B cell (primary cell): ENCODE measurements around the gene LENG1.

ENCODE experiments used
- CTCF ChIP-seq: fragments of 200-600 bp; IDR thresholded peaks from one replicate; pipeline ENCODE4 v1.8.0; 2022; ENCODE audit warnings: antibody characterized with exemption, mild to moderate bottlenecking
- EZH2 ChIP-seq: IDR thresholded peaks from 2 replicates; pipeline ENCODE4 v1.6.1; 2012; ENCODE audit warnings: borderline replicate concordance, low read depth, mild to moderate bottlenecking, moderate library complexity, low read length; ENCODE audit not compliant: insufficient read depth, poor library complexity, severe bottlenecking

GRCh38 chr19:54206030-54206830 is 46.7 kb upstream of the LENG1 start:
- TF ChIP-seq CTCF (no peak), EZH2 (no peak)
